Activated CD8-positive, alpha-beta T cell treated with anti-CD3 and anti-CD28 coated beads for 36 hours (primary cell): ENCODE data around the gene GPR55. TPM values are rescaled to one million over a fixed set of nuclear protein-coding genes. Genes with fewer than 3 reads are reported as not detected.

Experiments used
- ATAC-seq: fragments of 200-7000 bp; cut with Tn5 transposase; one replicate; pipeline ENCODE4 v1.10.0; 2021; ENCODE audit warnings: mild to moderate bottlenecking, moderate library complexity
- CTCF ChIA-PET: fragments of 350-600 bp; sonication (Branson Sonifier 250); formaldehyde crosslinking; loops from one replicate; lab custom pipeline; 2021; ENCODE audit warnings: antibody characterized with exemption; lab: Charles Lee
- POLR2A ChIA-PET: fragments of 350-600 bp; sonication (Branson Sonifier 250); formaldehyde crosslinking; loops from one replicate; lab custom pipeline; 2021; ENCODE audit warnings: antibody characterized with exemption; lab: Charles Lee
- DNase-seq: peaks from one replicate; pipeline ENCODE4 v3.0.0-alpha.2; 2020
- H3K27ac Mint-ChIP-seq: one replicate; pipeline ENCODE4 v1.8.0; 2021; ENCODE audit warnings: mild to moderate bottlenecking, mixed read lengths
- H3K27me3 Mint-ChIP-seq: one replicate; pipeline ENCODE4 v1.8.0; 2021; ENCODE audit warnings: mixed read lengths
- H3K36me3 Mint-ChIP-seq: one replicate; pipeline ENCODE4 v1.8.0; 2021; ENCODE audit warnings: low read depth, mixed read lengths
- H3K4me1 Mint-ChIP-seq: one replicate; pipeline ENCODE4 v1.8.0; 2021; ENCODE audit warnings: low read depth, mixed read lengths
- H3K4me3 Mint-ChIP-seq: one replicate; pipeline ENCODE4 v1.8.0; 2021; ENCODE audit warnings: mild to moderate bottlenecking, moderate library complexity, mixed read lengths
- H3K9me3 Mint-ChIP-seq: one replicate; pipeline ENCODE4 v1.8.0; 2021; ENCODE audit warnings: mixed read lengths
- CTCF ChIP-seq: fragments of 200-600 bp; IDR thresholded peaks from one replicate; pipeline ENCODE4 v1.8.0; 2022; ENCODE audit warnings: antibody characterized with exemption, mild to moderate bottlenecking
- intact Hi-C: fragments of 100-400 bp; cut with micrococcal nuclease; formaldehyde crosslinking; loops from one replicate; pipeline ENCODE4 v1.10.0; 2022
- total RNA-seq, 2 experiments: library from RNA; stranded (reverse); gene quantifications; one replicate each; pipeline ENCODE4 v1.2.3, GENCODE V29; 2021

The GPR55 gene
- total RNA-seq, result 1 to 10 TPM; 5.0 to 5.3 TPM

- peak; percentile 57 for ATAC-seq
- Mint-ChIP-seq H3K36me3 (peaks cover 5% of the 10 kb centered on the region), H3K27me3 (no peaks in the 10 kb centered on the region), H3K27ac (peak within 1 kb of the TSS; percentile 98), H3K9me3 (no peaks in the 10 kb centered on the region), H3K4me1 (peaks cover 73% of the 10 kb centered on the region), H3K4me3 (peak within 1 kb of the TSS; percentile 74)
- ChIA-PET CTCF (interaction anchor here (1.0 to 11.4 kb wide), 15 partner anchors 10 to 128 kb away, joined by 3 to 181 read pairs (median 4); no protein-coding TSS in a partner anchor), POLR2A (interaction anchor here (0.6 to 10.0 kb wide), 15 partner anchors 8 to 73 kb away, joined by 3 to 86 read pairs (median 5); no protein-coding TSS in a partner anchor)
- DNase-seq, result peak; percentile 89
- TF ChIP-seq CTCF, result peak; percentile 47
- intact Hi-C loops, result loop anchor here (2.0 kb wide), 3 partner anchors 18 to 60 kb away; no protein-coding TSS in a partner anchor
Observed at GRCh38 chr2:230924470-230925341, at the start of gene GPR55. TSS of gene GPR55 (minus strand) at chr2:230925242. CDS start at chr2:230910962, 14,280 bp downstream.

GRCh38 chr2:230974096-230974913, 49.3 kb upstream of the GPR55 start:
- POLR2A ChIA-PET, result interaction anchor here (0.7 to 3.9 kb wide), 12 partner anchors 8 to 53 kb away, joined by 3 to 35 read pairs (median 4); partner anchors contain the start of gene GPR55
- peak; percentile 91 for ATAC-seq

GRCh38 chr2:230972046-230972445, 47.0 kb upstream of the GPR55 start:
- Mint-ChIP-seq H3K4me3 (no peak overlapping the region), H3K27ac (peak overlapping the region; percentile 12), H3K27me3 (no peaks in the 10 kb centered on the region), H3K4me1 (peaks cover 60% of the 10 kb centered on the region), H3K9me3 (peaks cover 1% of the 10 kb centered on the region), H3K36me3 (peaks cover 2% of the 10 kb centered on the region)
- ChIA-PET POLR2A (interaction anchor here (2.3 to 3.9 kb wide), 2 partner anchors 12 to 13 kb away, joined by 6 to 35 read pairs; no protein-coding TSS in a partner anchor), CTCF (interaction anchor here (2.0 kb wide), 1 partner anchor 15 kb away, joined by 8 read pairs; no protein-coding TSS in a partner anchor)
- DNase-seq (no peak), ATAC-seq (no peak)
- no peak for TF ChIP-seq CTCF
- intact Hi-C loops, result no loop called here

More at GRCh38 chr2:230974096-230974913, 49.3 kb upstream of the GPR55 start:
- TF ChIP-seq CTCF, result no peak
- intact Hi-C loops, result loop anchor here (2.0 kb wide), 1 partner anchor 50 kb away; the partner anchor contains the start of gene GPR55
- Mint-ChIP-seq H3K27ac (peak overlapping the region; percentile 90), H3K4me3 (peak overlapping the region; percentile 50), H3K4me1 (peaks cover 70% of the 10 kb centered on the region), H3K36me3 (peaks cover 2% of the 10 kb centered on the region), H3K9me3 (peaks cover 1% of the 10 kb centered on the region), H3K27me3 (no peaks in the 10 kb centered on the region)
- CTCF ChIA-PET, result interaction anchor here (0.6 to 2.9 kb wide), 13 partner anchors 8 to 150 kb away, joined by 3 to 22 read pairs (median 4); partner anchors contain the start of gene GPR55
- peak; percentile 95 for DNase-seq

- intact Hi-C loops, result no loop called here
- no peak overlapping the region for H3K4me3 Mint-ChIP-seq
- DNase-seq (no peak), ATAC-seq (no peak)
- H3K27ac Mint-ChIP-seq, result peak overlapping the region; percentile 17
- H3K27me3 Mint-ChIP-seq, result no peaks in the 10 kb centered on the region
- TF ChIP-seq CTCF, result no peak
- peaks cover 1% of the 10 kb centered on the region for H3K36me3 Mint-ChIP-seq
- ChIA-PET CTCF (interaction anchor here (1.2 to 1.4 kb wide), 2 partner anchors 9 to 145 kb away, joined by 3 to 4 read pairs; no protein-coding TSS in a partner anchor), POLR2A (interaction anchor here (0.9 to 2.3 kb wide), 2 partner anchors 10 to 16 kb away, joined by 3 to 6 read pairs; no protein-coding TSS in a partner anchor)
- H3K9me3 Mint-ChIP-seq, result peaks cover under 1% of the 10 kb centered on the region
- peaks cover 36% of the 10 kb centered on the region for H3K4me1 Mint-ChIP-seq
Observed at GRCh38 chr2:230969659-230970015, 44.6 kb upstream of the GPR55 start.
